H1 (cell line): ENCODE results near the gene TBX21.

ENCODE experiments used
- BACH1 ChIP-seq: IDR thresholded peaks from 2 replicates; pipeline ENCODE4 v1.6.1; 2012; ENCODE audit warnings: low read length, improper control_type of control experiment
- CTBP2 ChIP-seq: IDR thresholded peaks from 2 replicates; pipeline ENCODE4 v1.7.0; 2011; ENCODE audit warnings: borderline replicate concordance, mild to moderate bottlenecking, moderate library complexity, mixed read lengths, low read length; ENCODE audit not compliant: insufficient read depth, insufficient read length
- EZH2 ChIP-seq: fragments of 200-600 bp; sonication (generic); IDR thresholded peaks from 2 replicates; pipeline ENCODE4 v1.7.1; 2012; ENCODE audit warnings: low read depth, mild to moderate bottlenecking, moderate library complexity, low read length, inconsistent platforms; ENCODE audit not compliant: severe bottlenecking
- POLR2A ChIP-seq, 2 experiments: IDR thresholded peaks; 1 replicate in 1 of 2; 2 replicates in 1 of 2; pipeline ENCODE4 v1.6.1; 2011; ENCODE audit warnings: low read depth in 2 of 2, low read length in 2 of 2, mild to moderate bottlenecking in 2 of 2; ENCODE audit errors: control extremely low read depth in 1 of 2
- RAD21 ChIP-seq, 2 experiments: IDR thresholded peaks in 1 of 2; conservative IDR thresholded peaks in 1 of 2; 2 replicates each; pipeline ENCODE4 v1.6.1; 2011; ENCODE audit warnings: low read depth in 2 of 2, low read length in 2 of 2, improper control_type of control experiment in 1 of 2, inconsistent platforms in 1 of 2, mild to moderate bottlenecking in 1 of 2, moderate library complexity in 1 of 2
- TF ChIP-seq, protein P1 (sequence below), 3 experiments: IDR thresholded peaks; 1 replicate in 2 of 3; 2 replicates in 1 of 3; pipeline versions ENCODE4 v1.5.1 to v1.6.1; 2011; ENCODE audit warnings: low read length in 3 of 3, mild to moderate bottlenecking in 3 of 3, inconsistent platforms in 2 of 3, low read depth in 1 of 3, moderate library complexity in 1 of 3; ENCODE audit not compliant: insufficient read depth in 1 of 3; ENCODE audit errors: control extremely low read depth in 1 of 3

DNA sequence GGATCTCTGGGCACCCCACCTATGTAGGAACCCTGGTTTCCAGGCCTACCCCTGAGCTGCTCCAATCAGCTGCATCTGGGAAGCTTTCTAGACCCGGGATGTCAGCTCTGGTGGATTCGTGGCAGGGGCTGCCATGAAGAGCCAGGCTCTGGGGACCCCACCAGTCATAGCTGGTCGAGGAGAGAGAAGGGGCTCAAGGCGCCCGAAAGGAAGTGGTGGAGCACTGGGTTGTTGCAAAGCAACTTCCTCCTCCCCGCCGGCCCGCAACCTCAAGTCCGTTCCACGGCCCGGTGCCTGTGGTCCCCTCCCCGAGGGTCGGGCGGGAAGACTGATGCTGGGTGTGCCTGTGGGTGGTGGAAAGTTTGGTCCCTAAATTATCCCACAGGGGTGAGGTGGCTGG lies 28.9 kb upstream of the TBX21 start:
- TF ChIP-seq, protein P1, sequence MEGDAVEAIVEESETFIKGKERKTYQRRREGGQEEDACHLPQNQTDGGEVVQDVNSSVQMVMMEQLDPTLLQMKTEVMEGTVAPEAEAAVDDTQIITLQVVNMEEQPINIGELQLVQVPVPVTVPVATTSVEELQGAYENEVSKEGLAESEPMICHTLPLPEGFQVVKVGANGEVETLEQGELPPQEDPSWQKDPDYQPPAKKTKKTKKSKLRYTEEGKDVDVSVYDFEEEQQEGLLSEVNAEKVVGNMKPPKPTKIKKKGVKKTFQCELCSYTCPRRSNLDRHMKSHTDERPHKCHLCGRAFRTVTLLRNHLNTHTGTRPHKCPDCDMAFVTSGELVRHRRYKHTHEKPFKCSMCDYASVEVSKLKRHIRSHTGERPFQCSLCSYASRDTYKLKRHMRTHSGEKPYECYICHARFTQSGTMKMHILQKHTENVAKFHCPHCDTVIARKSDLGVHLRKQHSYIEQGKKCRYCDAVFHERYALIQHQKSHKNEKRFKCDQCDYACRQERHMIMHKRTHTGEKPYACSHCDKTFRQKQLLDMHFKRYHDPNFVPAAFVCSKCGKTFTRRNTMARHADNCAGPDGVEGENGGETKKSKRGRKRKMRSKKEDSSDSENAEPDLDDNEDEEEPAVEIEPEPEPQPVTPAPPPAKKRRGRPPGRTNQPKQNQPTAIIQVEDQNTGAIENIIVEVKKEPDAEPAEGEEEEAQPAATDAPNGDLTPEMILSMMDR (IDR thresholded peaks at IDR 0.05; ENCODE audit: control extremely low read depth in 1 of 3, insufficient read depth in 1 of 3, low read depth in 1 of 3, low read length in 3 of 3): no peak
- no peak for TF ChIP-seq CTBP2
- TF ChIP-seq RAD21 (IDR thresholded peaks at IDR 0.05 in 1 of 2, conservative IDR thresholded peaks at IDR 0.05 in 1 of 2; ENCODE audit: low read depth in 2 of 2, low read length in 2 of 2): no peak
- TF ChIP-seq EZH2: no peak
- TF ChIP-seq POLR2A (IDR thresholded peaks at IDR 0.05; ENCODE audit: control extremely low read depth in 1 of 2, low read depth in 2 of 2, low read length in 2 of 2): no peak
- TF ChIP-seq BACH1: no peak
